BLaER1 (cell line): ENCODE measurements around the gene SUZ12.
"Not testable (repeated sequence)": the region's sequence is repeated elsewhere in the genome, so short reads cannot be mapped to it uniquely, and the experiment has no call there.

Source experiments
- H3K27ac ChIP-seq: shearing (Covaris generic); formaldehyde crosslinking; 2 replicates; pipeline ENCODE4 v1.8.1; 2022
- H3K27me3 ChIP-seq: shearing (Covaris generic); formaldehyde crosslinking; 2 replicates; pipeline ENCODE4 v1.8.1; 2022
- H3K36me3 ChIP-seq: shearing (Covaris generic); formaldehyde crosslinking; 2 replicates; pipeline ENCODE4 v1.8.1; 2022
- H3K4me1 ChIP-seq: shearing (Covaris generic); formaldehyde crosslinking; 2 replicates; pipeline ENCODE4 v1.8.1; 2022
- H3K4me2 ChIP-seq: shearing (Covaris generic); formaldehyde crosslinking; 2 replicates; pipeline ENCODE4 v1.8.1; 2022
- H3K4me3 ChIP-seq: shearing (Covaris generic); formaldehyde crosslinking; 2 replicates; pipeline ENCODE4 v1.8.1; 2022
- H3K9ac ChIP-seq: shearing (Covaris generic); formaldehyde crosslinking; 2 replicates; pipeline ENCODE4 v1.8.1; 2022
- H3K9me3 ChIP-seq: shearing (Covaris generic); formaldehyde crosslinking; 2 replicates; pipeline ENCODE4 v1.8.1; 2022
- H4K20me1 ChIP-seq: shearing (Covaris generic); formaldehyde crosslinking; 2 replicates; pipeline ENCODE4 v1.8.1; 2022
- Cebpa-rat ChIP-seq: shearing (Covaris generic); IDR thresholded peaks from 2 replicates; pipeline ENCODE4 v1.8.1; 2022

Gene SUZ12

DNA sequence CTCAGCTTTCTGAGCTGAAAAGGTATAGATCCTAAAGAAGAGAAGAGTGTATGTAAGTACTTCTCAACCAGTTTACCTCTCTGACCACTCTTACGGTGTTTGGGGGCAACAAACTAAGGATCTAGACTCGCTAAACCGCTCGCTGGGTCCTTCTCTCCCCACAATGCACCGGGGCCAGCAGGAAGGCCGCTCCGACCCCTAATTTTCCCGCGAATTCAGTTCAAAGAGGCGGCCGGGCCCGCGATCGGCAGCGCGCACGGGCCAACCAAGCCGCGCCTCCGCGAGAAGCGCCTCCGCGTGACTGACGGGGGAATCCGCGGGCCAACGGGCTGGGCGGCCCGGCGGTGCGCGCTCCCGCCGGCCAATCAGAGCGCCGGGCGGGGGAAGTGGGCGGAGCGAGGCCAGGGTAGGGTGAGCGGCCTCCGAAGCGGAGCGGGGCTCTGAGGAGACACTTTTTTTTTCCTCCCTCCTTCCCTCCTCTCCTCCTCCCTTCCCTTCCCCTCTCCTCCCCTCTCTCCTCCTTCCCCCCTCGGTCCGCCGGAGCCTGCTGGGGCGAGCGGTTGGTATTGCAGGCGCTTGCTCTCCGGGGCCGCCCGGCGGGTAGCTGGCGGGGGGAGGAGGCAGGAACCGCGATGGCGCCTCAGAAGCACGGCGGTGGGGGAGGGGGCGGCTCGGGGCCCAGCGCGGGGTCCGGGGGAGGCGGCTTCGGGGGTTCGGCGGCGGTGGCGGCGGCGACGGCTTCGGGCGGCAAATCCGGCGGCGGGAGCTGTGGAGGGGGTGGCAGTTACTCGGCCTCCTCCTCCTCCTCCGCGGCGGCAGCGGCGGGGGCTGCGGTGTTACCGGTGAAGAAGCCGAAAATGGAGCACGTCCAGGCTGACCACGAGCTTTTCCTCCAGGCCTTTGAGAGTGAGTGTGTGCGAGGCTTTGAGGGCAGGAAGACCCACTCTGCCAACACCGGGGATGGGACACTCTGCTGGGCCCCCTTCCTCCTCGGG lies at the start of gene SUZ12:
Gene SUZ12 (plus strand): TSS at position 393 of the 995 bp plus-strand sequence. CDS start 240 bp downstream, at position 633.
- peak within 1 kb of the TSS; percentile 76 for H3K4me3 ChIP-seq
- H3K4me1 ChIP-seq = peaks cover 21% of the 10 kb centered on the region
- H3K27ac ChIP-seq = peak within 1 kb of the TSS; percentile 85
- peak within 1 kb of the TSS; percentile 73 for H3K4me2 ChIP-seq
- H3K27me3 ChIP-seq, H3K9me3 ChIP-seq: not testable (repeated sequence)
- H3K36me3 ChIP-seq = peaks cover 18% of the 10 kb centered on the region
- H3K9ac ChIP-seq = peak within 1 kb of the TSS; percentile 85
- peaks cover 38% of the 10 kb centered on the region for H4K20me1 ChIP-seq

DNA sequence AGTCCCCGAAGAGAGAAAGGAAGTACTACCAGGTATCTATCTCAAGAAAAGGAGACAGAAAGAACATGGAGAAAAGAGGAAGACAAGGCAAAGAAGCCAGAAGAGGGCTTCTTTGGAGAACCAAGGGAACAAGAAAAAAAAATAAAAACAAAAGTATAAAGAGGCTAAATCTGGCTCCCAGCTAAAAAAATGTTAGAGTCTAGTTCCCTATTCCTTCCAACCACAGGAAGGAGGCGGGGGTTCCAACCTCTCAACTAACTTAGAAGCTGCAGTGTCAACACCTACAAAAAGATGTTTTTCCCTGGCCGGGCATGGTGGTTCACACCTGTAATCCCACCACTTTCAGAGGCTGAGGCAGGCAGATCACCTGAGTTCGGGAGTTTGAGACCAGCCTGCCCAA lies 48.7 kb upstream of the SUZ12 start:
- Histone ChIP-seq H3K9me3 (no peaks in the 10 kb centered on the region), H3K4me3 (no peak overlapping the region), H3K9ac (no peak overlapping the region), H3K4me2 (peak overlapping the region; percentile 52), H3K36me3 (peaks cover 100% of the 10 kb centered on the region), H3K27ac (peak overlapping the region; percentile 5; the same call in 1 of the 2 replicates), H3K4me1 (peaks cover 35% of the 10 kb centered on the region), H3K27me3 (no peaks in the 10 kb centered on the region), H4K20me1 (no peaks in the 10 kb centered on the region)
- no peak for TF ChIP-seq Cebpa-rat

DNA sequence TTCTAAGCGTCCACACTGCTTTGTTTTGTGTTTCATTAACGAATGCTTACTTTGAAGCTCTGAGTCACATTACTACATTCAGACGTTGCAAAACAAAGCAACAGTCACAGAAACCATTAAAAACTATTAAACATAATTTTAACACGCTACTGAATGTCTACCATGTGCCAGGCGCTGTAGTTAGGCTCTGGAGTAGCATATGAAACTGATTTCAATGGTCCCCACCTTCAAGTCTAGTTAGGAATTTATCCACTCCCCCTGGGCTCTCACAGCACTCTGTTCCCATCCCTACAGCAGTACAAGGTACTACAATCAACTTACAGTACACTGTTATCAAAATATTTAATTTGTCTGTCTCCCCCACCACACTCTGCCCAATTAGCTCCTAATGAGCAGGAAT lies 35.9 kb upstream of the SUZ12 start:
- Histone ChIP-seq H3K4me1 (peaks cover 15% of the 10 kb centered on the region), H3K4me3 (peak overlapping the region; percentile 89), H3K9me3 (no peaks in the 10 kb centered on the region), H3K4me2 (peak overlapping the region; percentile 83), H3K9ac (peak overlapping the region; percentile 89), H3K27ac (peak overlapping the region; percentile 80), H3K27me3 (no peaks in the 10 kb centered on the region), H3K36me3 (peaks cover 43% of the 10 kb centered on the region), H4K20me1 (peaks cover 44% of the 10 kb centered on the region)
- no peak for TF ChIP-seq Cebpa-rat

DNA sequence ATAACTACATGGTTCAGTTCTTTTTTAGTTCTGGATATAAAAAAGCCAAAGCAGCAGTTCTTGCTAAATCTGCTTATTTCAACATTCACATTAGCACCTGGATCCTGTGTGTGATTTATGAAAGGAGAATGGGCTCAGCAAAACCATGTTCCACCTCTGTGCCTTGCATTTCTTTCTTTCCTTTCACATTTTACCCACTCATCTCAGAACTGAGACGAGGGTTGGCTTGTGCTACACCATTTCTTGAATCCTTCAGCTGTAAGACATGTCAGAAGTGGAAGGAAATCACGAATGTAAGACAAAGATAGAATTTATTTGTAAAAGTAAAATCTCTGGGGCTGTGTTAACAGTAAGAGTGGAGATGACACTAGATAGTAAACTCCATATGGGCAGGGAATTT lies 34.1 kb upstream of the SUZ12 start:
- no peaks in the 10 kb centered on the region for H3K27me3 ChIP-seq
- no peak overlapping the region for H3K4me2 ChIP-seq
- H3K9me3 ChIP-seq = no peaks in the 10 kb centered on the region
- H3K9ac ChIP-seq = no peak overlapping the region
- H3K4me1 ChIP-seq = peaks cover 20% of the 10 kb centered on the region
- H3K27ac ChIP-seq = no peak overlapping the region
- peaks cover 24% of the 10 kb centered on the region for H3K36me3 ChIP-seq
- no peak overlapping the region for H3K4me3 ChIP-seq
- H4K20me1 ChIP-seq = peaks cover 32% of the 10 kb centered on the region
- TF ChIP-seq Cebpa-rat = no peak

DNA sequence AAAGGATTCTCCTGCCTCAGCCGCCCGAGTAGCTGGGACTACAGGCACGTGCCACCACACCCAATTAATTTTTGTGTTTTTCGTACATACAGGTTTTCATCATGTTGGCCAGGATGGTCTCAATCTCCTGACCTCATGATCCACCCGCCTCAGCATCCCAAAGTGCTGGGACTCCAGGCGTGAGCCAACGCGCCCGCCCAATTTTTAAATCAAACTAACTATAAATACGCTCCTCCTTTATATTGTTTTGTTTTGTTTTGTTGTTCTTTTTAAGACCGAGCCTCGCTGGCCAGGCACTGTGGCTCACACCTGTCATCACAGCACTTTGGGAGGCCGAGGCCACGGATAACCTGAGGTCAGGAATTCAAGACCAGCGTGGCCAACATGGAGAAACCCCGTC lies 33.4 kb upstream of the SUZ12 start:
- no peak for TF ChIP-seq Cebpa-rat
- no peak overlapping the region for H3K4me3 ChIP-seq
- no peaks in the 10 kb centered on the region for H3K9me3 ChIP-seq
- no peaks in the 10 kb centered on the region for H3K27me3 ChIP-seq
- peaks cover 17% of the 10 kb centered on the region for H3K36me3 ChIP-seq
- H3K9ac ChIP-seq = no peak overlapping the region
- H4K20me1 ChIP-seq = peaks cover 27% of the 10 kb centered on the region
- no peak overlapping the region for H3K27ac ChIP-seq
- no peak overlapping the region for H3K4me2 ChIP-seq
- H3K4me1 ChIP-seq = peaks cover 20% of the 10 kb centered on the region

DNA sequence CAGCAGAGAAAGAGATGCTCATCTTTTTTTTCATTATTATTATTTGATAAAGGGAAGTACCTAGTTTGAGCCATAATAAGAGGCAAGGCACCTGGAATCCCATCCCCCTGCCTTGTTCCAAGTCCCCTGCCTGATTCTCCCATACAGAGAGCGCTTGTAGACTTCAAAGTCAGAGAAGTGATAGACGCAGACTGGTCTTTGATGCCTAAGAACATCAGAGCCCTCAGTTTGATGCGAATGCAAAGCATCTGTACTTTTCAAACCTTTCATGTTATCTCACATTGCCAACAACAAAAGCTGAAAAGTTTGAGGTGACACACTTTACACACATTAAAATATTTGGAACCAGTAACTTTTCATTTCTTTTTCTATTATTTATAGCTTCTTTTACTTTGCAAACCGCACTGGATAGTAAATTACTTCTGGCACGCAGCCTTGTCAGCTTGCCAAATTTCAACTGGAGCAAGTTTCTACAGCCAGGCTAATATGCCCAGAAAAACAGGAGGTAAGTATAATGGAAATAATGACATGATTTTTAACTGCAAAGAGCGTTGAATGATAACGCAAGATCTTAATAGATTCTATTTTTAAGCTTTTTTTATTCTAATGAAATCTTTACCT lies 29.4 kb upstream of the SUZ12 start:
- Histone ChIP-seq H3K4me1 (peaks cover 14% of the 10 kb centered on the region), H3K9me3 (no peaks in the 10 kb centered on the region), H3K4me3 (no peak overlapping the region), H3K4me2 (peak overlapping the region; percentile 1; the same call in 1 of the 2 replicates), H3K9ac (no peak overlapping the region), H4K20me1 (no peaks in the 10 kb centered on the region), H3K27ac (no peak overlapping the region), H3K27me3 (no peaks in the 10 kb centered on the region), H3K36me3 (no peaks in the 10 kb centered on the region)
- no peak for TF ChIP-seq Cebpa-rat

DNA sequence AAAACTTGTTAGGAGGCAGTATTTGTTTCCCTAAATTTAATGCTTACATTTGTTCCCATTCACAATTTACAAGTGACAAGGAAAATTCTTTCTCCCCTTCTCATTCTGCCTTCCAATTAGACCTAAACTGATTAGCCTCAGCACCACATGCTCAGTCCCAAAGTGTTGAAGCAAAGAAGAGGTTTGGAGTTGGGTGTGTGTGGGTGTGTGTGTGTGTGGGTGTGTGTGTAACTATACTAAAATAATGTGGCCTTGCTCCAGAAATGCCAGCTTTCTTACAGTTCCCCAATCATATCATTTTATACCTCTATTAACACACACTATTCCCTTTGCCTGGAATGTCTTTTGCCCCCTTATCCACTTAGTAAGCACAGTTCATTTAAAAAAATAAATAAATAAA lies 28.4 kb upstream of the SUZ12 start:
- Histone ChIP-seq H3K4me3 (no peak overlapping the region), H3K9me3 (no peaks in the 10 kb centered on the region), H3K27ac (no peak overlapping the region), H3K4me2 (no peak overlapping the region), H3K9ac (no peak overlapping the region), H3K4me1 (peaks cover 23% of the 10 kb centered on the region), H3K36me3 (no peaks in the 10 kb centered on the region), H4K20me1 (no peaks in the 10 kb centered on the region), H3K27me3 (no peaks in the 10 kb centered on the region)
- TF ChIP-seq Cebpa-rat = no peak

DNA sequence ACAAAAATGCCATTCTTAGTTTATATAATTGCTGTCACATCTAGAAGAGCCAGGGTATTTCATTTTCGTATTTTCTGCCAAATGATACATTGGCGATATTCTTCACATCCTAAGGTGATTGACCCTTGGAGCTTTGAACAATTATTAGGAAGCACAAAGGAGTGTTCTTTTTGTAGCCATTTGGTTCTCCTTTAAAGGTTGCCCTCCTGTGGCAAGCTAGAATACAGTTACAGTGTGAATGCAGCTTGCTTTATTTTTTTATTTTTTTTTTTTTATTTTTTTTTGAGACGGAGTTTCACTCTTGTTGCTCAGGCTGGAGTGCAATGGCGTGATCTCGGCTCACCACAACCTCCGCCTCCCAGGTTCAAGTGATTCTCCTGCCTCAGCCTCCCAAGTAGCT lies 24.1 kb upstream of the SUZ12 start:
- H3K4me2 ChIP-seq = peak overlapping the region; percentile 83
- H3K9ac ChIP-seq = not testable (repeated sequence)

DNA sequence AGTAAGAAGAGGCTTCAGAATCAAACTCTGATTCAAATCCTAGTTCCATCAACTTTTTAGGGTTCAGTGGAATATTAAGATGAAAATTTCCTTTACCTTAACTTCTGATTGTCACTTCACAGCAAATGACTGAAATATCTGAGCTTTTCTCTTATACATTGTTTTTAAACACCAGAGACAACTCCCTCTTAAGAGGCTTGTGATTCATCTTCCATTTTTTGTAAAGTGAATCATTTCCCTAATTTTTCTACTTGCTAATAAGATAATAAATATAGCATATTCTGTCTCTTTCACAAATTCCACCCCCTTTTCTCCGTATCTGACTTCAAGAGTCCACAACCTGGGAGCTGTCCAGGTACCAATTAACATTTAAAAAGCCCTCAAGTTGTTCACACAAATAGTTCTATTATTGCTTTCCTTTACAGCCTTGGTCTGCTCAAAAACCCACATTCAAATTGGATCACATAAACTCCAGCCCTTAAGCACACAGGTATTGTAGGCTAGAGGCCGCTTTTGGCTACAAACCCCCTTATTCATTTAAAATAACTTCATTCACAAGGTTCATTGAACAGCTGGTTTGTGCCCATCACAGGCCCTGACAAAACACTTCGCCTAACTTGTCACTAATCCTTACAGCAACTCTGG lies 21.2 kb upstream of the SUZ12 start:
- no peak overlapping the region for H3K9ac ChIP-seq
- peaks cover 18% of the 10 kb centered on the region for H3K9me3 ChIP-seq
- no peak overlapping the region for H3K4me3 ChIP-seq
- no peak for TF ChIP-seq Cebpa-rat
- no peak overlapping the region for H3K4me2 ChIP-seq
- no peaks in the 10 kb centered on the region for H3K27me3 ChIP-seq
- H3K4me1 ChIP-seq = peaks cover 30% of the 10 kb centered on the region
- H4K20me1 ChIP-seq = no peaks in the 10 kb centered on the region
- no peak overlapping the region for H3K27ac ChIP-seq
- H3K36me3 ChIP-seq = no peaks in the 10 kb centered on the region

More for the DNA sequence above, 24.1 kb upstream of the SUZ12 start:
- not testable (repeated sequence) for H4K20me1 ChIP-seq, H3K36me3 ChIP-seq, H3K27me3 ChIP-seq
- peak overlapping the region; percentile 56; the same call in 1 of the 2 replicates for H3K4me3 ChIP-seq
- H3K4me1 ChIP-seq = peaks cover 31% of the 10 kb centered on the region
- H3K27ac ChIP-seq = peak overlapping the region; percentile 74
- peaks cover 15% of the 10 kb centered on the region for H3K9me3 ChIP-seq
